Stimulated activated naive CD8-positive, alpha-beta T cell treated with anti-CD3 and anti-CD28 coated beads, Interleukin-15, amount 100 ng/mL, for 72 hours (primary cell): Measurements from ENCODE around the gene NTMT2.

Experiments
- ATAC-seq: fragments of 150-1000 bp; cut with Tn5 transposase; 2 replicates; pipeline ENCODE4 v1.10.0; 2021; ENCODE audit warnings: mild to moderate bottlenecking, moderate library complexity
- DNase-seq, 2 donors: peaks; one replicate each; pipeline ENCODE4 v3.0.0; 2021 to 2022
- H3K27ac Mint-ChIP-seq, 2 donors: one replicate each; pipeline ENCODE4 v1.8.0; 2022; ENCODE audit warnings: mild to moderate bottlenecking in 2 of 2, mixed read lengths in 2 of 2, moderate library complexity in 2 of 2
- H3K27me3 Mint-ChIP-seq: one replicate; pipeline ENCODE4 v1.8.0; 2022; ENCODE audit warnings: mixed read lengths
- H3K4me1 Mint-ChIP-seq: one replicate; pipeline ENCODE4 v1.8.0; 2022; ENCODE audit warnings: mild to moderate bottlenecking, mixed read lengths
- H3K4me3 Mint-ChIP-seq, 2 donors: one replicate each; pipeline ENCODE4 v1.8.0; 2022; ENCODE audit warnings: mild to moderate bottlenecking in 2 of 2, mixed read lengths in 2 of 2, moderate library complexity in 1 of 2
- H3K9me3 Mint-ChIP-seq, 2 donors: one replicate each; pipeline ENCODE4 v1.8.0; 2022; ENCODE audit warnings: mixed read lengths in 2 of 2

NTMT2 gene

GRCh38 chr1:170175484-170175883 lies 29.7 kb downstream of the NTMT2 start:
- H3K27me3 Mint-ChIP-seq: no peaks in the 10 kb centered on the region
- H3K4me1 Mint-ChIP-seq: no peaks in the 10 kb centered on the region
- DNase-seq: no peak
- H3K4me3 Mint-ChIP-seq: no peak overlapping the region
- H3K27ac Mint-ChIP-seq: no peak overlapping the region
- no peak for ATAC-seq
- H3K9me3 Mint-ChIP-seq: peaks cover 20 to 26% of the 10 kb centered on the region in 2 donors

- H3K27me3 Mint-ChIP-seq: no peaks in the 10 kb centered on the region
- H3K9me3 Mint-ChIP-seq: peaks cover 10 to 13% of the 10 kb centered on the region in 2 donors
- H3K4me1 Mint-ChIP-seq: no peaks in the 10 kb centered on the region
- DNase-seq (no peak), ATAC-seq (no peak)
- no peak overlapping the region for H3K27ac Mint-ChIP-seq
- no peak overlapping the region for H3K4me3 Mint-ChIP-seq
Measured at GRCh38 chr1:170176772-170177171, 31.0 kb downstream of the NTMT2 start.

GRCh38 chr1:170182442-170182841 lies 36.7 kb downstream of the NTMT2 start:
- DNase-seq (no peak), ATAC-seq (no peak)
- Mint-ChIP-seq H3K27me3 (no peaks in the 10 kb centered on the region), H3K27ac (no peak overlapping the region), H3K9me3 (peaks cover under 1 to 5% of the 10 kb centered on the region in 2 donors), H3K4me3 (no peak overlapping the region), H3K4me1 (no peaks in the 10 kb centered on the region)

GRCh38 chr1:170192546-170192945 lies 46.8 kb downstream of the NTMT2 start:
- H3K4me3 Mint-ChIP-seq: no peak overlapping the region
- no peak overlapping the region for H3K27ac Mint-ChIP-seq
- peaks cover 33% of the 10 kb centered on the region for H3K27me3 Mint-ChIP-seq
- no peaks in the 10 kb centered on the region for H3K4me1 Mint-ChIP-seq
- DNase-seq (no peak), ATAC-seq (no peak)
- H3K9me3 Mint-ChIP-seq: peaks cover 15 to 32% of the 10 kb centered on the region in 2 donors

GRCh38 chr1:170194451-170194850 lies 48.7 kb downstream of the NTMT2 start:
- Mint-ChIP-seq H3K27me3 (peaks cover 39% of the 10 kb centered on the region), H3K27ac (no peak overlapping the region), H3K4me1 (no peaks in the 10 kb centered on the region), H3K4me3 (no peak overlapping the region), H3K9me3 (peaks cover 9 to 17% of the 10 kb centered on the region in 2 donors)
- no peak for DNase-seq
- ATAC-seq: no peak

- DNase-seq: no peak
- H3K27me3 Mint-ChIP-seq: peaks cover 38% of the 10 kb centered on the region
Measured at GRCh38 chr1:170196490-170197236, 50.9 kb downstream of the NTMT2 start.

GRCh38 chr1:170198090-170198489 lies 52.3 kb downstream of the NTMT2 start:
- DNase-seq (no peak), ATAC-seq (no peak)
- H3K9me3 Mint-ChIP-seq: no peaks in the 10 kb centered on the region
- no peak overlapping the region for H3K27ac Mint-ChIP-seq
- no peaks in the 10 kb centered on the region for H3K4me1 Mint-ChIP-seq
- H3K4me3 Mint-ChIP-seq: no peak overlapping the region
- peaks cover 35% of the 10 kb centered on the region for H3K27me3 Mint-ChIP-seq

More at GRCh38 chr1:170196490-170197236, 50.9 kb downstream of the NTMT2 start:
- no peak overlapping the region for H3K27ac Mint-ChIP-seq
- no peak overlapping the region for H3K4me3 Mint-ChIP-seq
- no peaks in the 10 kb centered on the region for H3K4me1 Mint-ChIP-seq
- ATAC-seq: no peak
- H3K9me3 Mint-ChIP-seq: no peaks in the 10 kb centered on the region

- Mint-ChIP-seq H3K9me3 (no peaks in the 10 kb centered on the region), H3K27me3 (peaks cover 30% of the 10 kb centered on the region), H3K4me1 (no peaks in the 10 kb centered on the region), H3K4me3 (no peak overlapping the region), H3K27ac (no peak overlapping the region)
- ATAC-seq: no peak
- no peak for DNase-seq
Measured at GRCh38 chr1:170198584-170198983, 52.8 kb downstream of the NTMT2 start.

GRCh38 chr1:170200161-170200560 lies 54.4 kb downstream of the NTMT2 start:
- peaks cover 14% of the 10 kb centered on the region for H3K27me3 Mint-ChIP-seq
- DNase-seq: no peak
- H3K4me3 Mint-ChIP-seq: no peak overlapping the region
- no peaks in the 10 kb centered on the region for H3K4me1 Mint-ChIP-seq
- H3K9me3 Mint-ChIP-seq: peaks cover 0 to 3% of the 10 kb centered on the region in 2 donors
- no peak overlapping the region for H3K27ac Mint-ChIP-seq
- no peak for ATAC-seq

GRCh38 chr1:170200621-170201397 lies 55.0 kb downstream of the NTMT2 start:
- no peaks in the 10 kb centered on the region for H3K4me1 Mint-ChIP-seq
- H3K9me3 Mint-ChIP-seq: peaks cover 0 to 4% of the 10 kb centered on the region in 2 donors
- no peak for ATAC-seq
- H3K4me3 Mint-ChIP-seq: no peak overlapping the region
- peaks cover 12% of the 10 kb centered on the region for H3K27me3 Mint-ChIP-seq
- no peak for DNase-seq
- no peak overlapping the region for H3K27ac Mint-ChIP-seq

- peaks cover 12% of the 10 kb centered on the region for H3K27me3 Mint-ChIP-seq
- DNase-seq (no peak), ATAC-seq (no peak)
Measured at GRCh38 chr1:170203693-170204092, 57.9 kb downstream of the NTMT2 start.

GRCh38 chr1:170204121-170204520 lies 58.4 kb downstream of the NTMT2 start:
- ATAC-seq (no peak), DNase-seq (no peak)
- Mint-ChIP-seq H3K4me3 (no peak overlapping the region), H3K9me3 (peaks cover 9 to 20% of the 10 kb centered on the region in 2 donors), H3K27ac (no peak overlapping the region), H3K27me3 (peaks cover 9% of the 10 kb centered on the region), H3K4me1 (no peaks in the 10 kb centered on the region)

More at GRCh38 chr1:170203693-170204092, 57.9 kb downstream of the NTMT2 start:
- Mint-ChIP-seq H3K4me3 (no peak overlapping the region), H3K4me1 (no peaks in the 10 kb centered on the region), H3K9me3 (peaks cover 9 to 20% of the 10 kb centered on the region in 2 donors), H3K27ac (no peak overlapping the region)

- no peak overlapping the region for H3K27ac Mint-ChIP-seq
- no peak overlapping the region for H3K4me3 Mint-ChIP-seq
- no peak for ATAC-seq
- H3K9me3 Mint-ChIP-seq: peaks cover 9 to 20% of the 10 kb centered on the region in 2 donors
- H3K27me3 Mint-ChIP-seq: no peaks in the 10 kb centered on the region
- DNase-seq: no peak
- no peaks in the 10 kb centered on the region for H3K4me1 Mint-ChIP-seq
Measured at GRCh38 chr1:170205301-170205700, 59.5 kb downstream of the NTMT2 start.

GRCh38 chr1:170209125-170209524 lies 63.4 kb downstream of the NTMT2 start:
- Mint-ChIP-seq H3K4me1 (peaks cover 8% of the 10 kb centered on the region), H3K27ac (no peak overlapping the region), H3K27me3 (peaks cover 22% of the 10 kb centered on the region), H3K4me3 (no peak overlapping the region), H3K9me3 (peaks cover 13 to 28% of the 10 kb centered on the region in 2 donors)
- DNase-seq (no peak), ATAC-seq (no peak)

- DNase-seq (no peak), ATAC-seq (no peak)
- Mint-ChIP-seq H3K9me3 (peaks cover 13 to 24% of the 10 kb centered on the region in 2 donors), H3K27me3 (peaks cover 32% of the 10 kb centered on the region), H3K27ac (no peak overlapping the region), H3K4me3 (no peak overlapping the region), H3K4me1 (peaks cover 15% of the 10 kb centered on the region)
Measured at GRCh38 chr1:170210142-170210541, 64.4 kb downstream of the NTMT2 start.

GRCh38 chr1:170213596-170213995 lies 67.8 kb downstream of the NTMT2 start:
- H3K9me3 Mint-ChIP-seq: peaks cover 4 to 7% of the 10 kb centered on the region in 2 donors
- H3K27me3 Mint-ChIP-seq: peaks cover 46% of the 10 kb centered on the region
- peaks cover 15% of the 10 kb centered on the region for H3K4me1 Mint-ChIP-seq
- ATAC-seq: peak; percentile 47
- no peak overlapping the region for H3K27ac Mint-ChIP-seq
- peak overlapping the region; percentile 3 to 13 for H3K4me3 Mint-ChIP-seq
- no peak for DNase-seq
